HCT116 (cell line): ENCODE results near the gene CSK.

ENCODE experiments used
- ATF3 ChIP-seq: IDR thresholded peaks from 2 replicates; pipeline ENCODE4 v1.6.1; 2012
- CTCF ChIP-seq, 3 experiments: fragments of 200-600 bp in 1 of 3; sonication (generic) in 1 of 3; IDR thresholded peaks in 2 of 3; conservative IDR thresholded peaks in 1 of 3; 2 replicates each; pipeline ENCODE4 v1.5.1; 2012 to 2017; ENCODE audit warnings: low read depth in 2 of 3, low read length in 2 of 3, antibody characterized with exemption in 1 of 3, borderline replicate concordance in 1 of 3, control low read depth in 1 of 3, mild to moderate bottlenecking in 1 of 3, mixed read lengths in 1 of 3, mixed run types in 1 of 3, moderate library complexity in 1 of 3; ENCODE audit not compliant: insufficient read depth in 1 of 3
- ELF1 ChIP-seq: IDR thresholded peaks from 2 replicates; pipeline ENCODE4 v1.6.1; 2012; ENCODE audit warnings: low read depth, borderline replicate concordance
- EZH2 ChIP-seq: fragments of 200-600 bp; sonication (generic); IDR thresholded peaks from 2 replicates; pipeline ENCODE4 v1.6.1; 2017; ENCODE audit warnings: antibody characterized with exemption, mixed run types
- EZH2phosphoT487 ChIP-seq: fragments of 200-600 bp; IDR thresholded peaks from 2 replicates; pipeline ENCODE4 v1.6.1; 2018; ENCODE audit warnings: antibody characterized with exemption, borderline replicate concordance
- JUND ChIP-seq: IDR thresholded peaks from 2 replicates; pipeline ENCODE4 v1.6.1; 2012
- POLR2A ChIP-seq: IDR thresholded peaks from 2 replicates; pipeline ENCODE4 v1.7.0; 2011; ENCODE audit warnings: borderline replicate concordance; ENCODE audit not compliant: insufficient read depth, insufficient read length; ENCODE audit errors: extremely low read depth
- POLR2AphosphoS5 ChIP-seq: IDR thresholded peaks from 2 replicates; pipeline ENCODE4 v1.6.1; 2011; ENCODE audit warnings: mild to moderate bottlenecking, low read depth, low read length, moderate library complexity
- RAD21 ChIP-seq: IDR thresholded peaks from 2 replicates; pipeline ENCODE4 v1.6.1; 2012; ENCODE audit warnings: low read depth, mild to moderate bottlenecking
- REST ChIP-seq: IDR thresholded peaks from 2 replicates; pipeline ENCODE4 v1.6.1; 2012; ENCODE audit warnings: low read depth
- TCF7L2 ChIP-seq: IDR thresholded peaks from 2 replicates; pipeline ENCODE4 v1.7.0; 2011; ENCODE audit warnings: borderline replicate concordance, inconsistent platforms; ENCODE audit not compliant: insufficient read depth, insufficient read length; ENCODE audit errors: extremely low read depth

- TF ChIP-seq CTCF (IDR thresholded peaks at IDR 0.05 in 2 of 3, conservative IDR thresholded peaks at IDR 0.05 in 1 of 3; ENCODE audit: borderline replicate concordance in 1 of 3, insufficient read depth in 1 of 3, low read depth in 2 of 3, low read length in 2 of 3) = no peak
- TF ChIP-seq POLR2AphosphoS5 = no peak
- TF ChIP-seq JUND = no peak
- TF ChIP-seq RAD21 = no peak
- TF ChIP-seq ELF1 = no peak
- no peak for TF ChIP-seq TCF7L2
- no peak for TF ChIP-seq REST
- TF ChIP-seq ATF3 = no peak
- no peak for TF ChIP-seq EZH2
- no peak for TF ChIP-seq POLR2A
- TF ChIP-seq EZH2phosphoT487 = no peak
Measured at GRCh38 chr15:74762791-74763150, 19.1 kb upstream of the CSK start.
